Renal pelvis (tissue), 3 donors: ENCODE data around the gene CALM1. TPM values are rescaled to one million over a fixed set of nuclear protein-coding genes. Genes with fewer than 3 reads are reported as not detected.

ENCODE experiments used
- polyA plus RNA-seq, 3 donors: library from polyadenylated mRNA; unstranded; fragments of 120-200 nt; gene quantifications; one replicate each; pipeline ENCODE4 v1.2.1, GENCODE V29; 2013; ENCODE audit not compliant: insufficient read length in 3 of 3

CALM1 gene
- polyA plus RNA-seq, 3 donors, result 315 to 363 (median 356) TPM

Other genes starting within 250 kb of the CALM1 start
- 100 to 1,000 TPM; 110 to 142 (median 137) TPM for gene PSMC1, start 140.5 kb upstream of the CALM1 start, polyA plus RNA-seq
- 10 to 100 TPM; 19.9 to 25.3 (median 21.4) TPM for gene NRDE2, start 65.1 kb upstream of the CALM1 start, polyA plus RNA-seq